ENCODE measurements around the gene PLCB1.

DNA sequence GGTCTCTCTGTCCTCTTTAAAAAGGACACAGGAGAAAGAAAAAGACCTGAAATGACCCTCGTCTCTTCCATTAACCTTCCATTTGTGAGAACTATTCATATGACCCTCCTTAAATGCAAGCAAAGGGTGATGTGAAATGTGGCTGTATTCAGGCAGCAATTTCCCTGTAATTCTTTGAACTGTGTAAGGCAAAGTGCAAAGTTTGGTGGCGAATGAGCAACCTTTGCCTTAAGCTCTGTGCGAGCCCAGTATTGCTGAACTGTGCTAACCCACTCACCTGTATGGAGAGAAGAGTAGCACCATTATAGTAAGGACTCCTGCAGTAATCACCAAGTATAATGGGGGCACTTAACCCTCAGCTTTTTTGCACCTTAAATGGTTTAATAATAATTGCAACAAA lies 223.4 kb downstream of the PLCB1 start:
- TF ChIP-seq CTCF (conservative IDR thresholded peaks at IDR 0.05; ENCODE audit: low read depth, low read length), result no peak
- no peak for TF ChIP-seq EZH2 (IDR thresholded peaks at IDR 0.05; ENCODE audit: low read length, unreplicated experiment)
- TF ChIP-seq EZH2phosphoT487 (IDR thresholded peaks at IDR 0.05; ENCODE audit: borderline replicate concordance, low read length), result no peak

Data from PC-3 (cell line).